ENCODE results near the gene KCNC2.

DNA sequence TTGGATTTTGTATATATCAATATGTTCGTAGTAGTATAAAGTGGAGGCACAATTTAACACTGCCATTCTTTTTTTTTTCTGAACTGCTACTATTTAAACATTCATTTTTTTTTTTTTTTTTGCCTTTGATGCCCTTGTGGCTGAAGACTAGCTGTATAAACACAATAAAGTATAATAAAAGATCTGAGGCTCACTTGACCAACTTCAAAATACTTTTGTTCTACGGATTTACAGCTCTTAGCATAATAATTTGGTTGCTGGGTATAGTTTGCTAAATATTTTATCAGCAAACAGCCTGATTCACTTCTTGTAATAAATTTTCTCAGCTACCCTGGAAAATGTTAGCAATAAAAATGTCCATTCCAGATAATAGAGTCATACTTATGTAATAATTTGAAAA, 128.3 kb downstream of the KCNC2 start:
- no peak for TF ChIP-seq EZH2 (optimal IDR thresholded peaks at IDR 0.05; ENCODE audit: low read depth, low read length)
- TF ChIP-seq, protein P1, sequence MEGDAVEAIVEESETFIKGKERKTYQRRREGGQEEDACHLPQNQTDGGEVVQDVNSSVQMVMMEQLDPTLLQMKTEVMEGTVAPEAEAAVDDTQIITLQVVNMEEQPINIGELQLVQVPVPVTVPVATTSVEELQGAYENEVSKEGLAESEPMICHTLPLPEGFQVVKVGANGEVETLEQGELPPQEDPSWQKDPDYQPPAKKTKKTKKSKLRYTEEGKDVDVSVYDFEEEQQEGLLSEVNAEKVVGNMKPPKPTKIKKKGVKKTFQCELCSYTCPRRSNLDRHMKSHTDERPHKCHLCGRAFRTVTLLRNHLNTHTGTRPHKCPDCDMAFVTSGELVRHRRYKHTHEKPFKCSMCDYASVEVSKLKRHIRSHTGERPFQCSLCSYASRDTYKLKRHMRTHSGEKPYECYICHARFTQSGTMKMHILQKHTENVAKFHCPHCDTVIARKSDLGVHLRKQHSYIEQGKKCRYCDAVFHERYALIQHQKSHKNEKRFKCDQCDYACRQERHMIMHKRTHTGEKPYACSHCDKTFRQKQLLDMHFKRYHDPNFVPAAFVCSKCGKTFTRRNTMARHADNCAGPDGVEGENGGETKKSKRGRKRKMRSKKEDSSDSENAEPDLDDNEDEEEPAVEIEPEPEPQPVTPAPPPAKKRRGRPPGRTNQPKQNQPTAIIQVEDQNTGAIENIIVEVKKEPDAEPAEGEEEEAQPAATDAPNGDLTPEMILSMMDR (IDR thresholded peaks at IDR 0.05; ENCODE audit: low read length), result no peak
- no peak for TF ChIP-seq EZH2phosphoT487 (IDR thresholded peaks at IDR 0.05; ENCODE audit: low read length)

All from MM.1S (cell line).